Heart right ventricle (tissue), 16 donors: Measurements from ENCODE around the gene ATP6V0D1. TPM values are rescaled to one million over a fixed set of nuclear protein-coding genes. Genes with fewer than 3 reads are reported as not detected.

Experiments
- ATAC-seq, 8 donors: fragments of 200-7000 bp; cut with Tn5 transposase; one replicate each; pipeline ENCODE4 v1.9.1; 2020; ENCODE audit warnings: mild to moderate bottlenecking in 8 of 8, moderate library complexity in 8 of 8, moderate number of reproducible peaks in 1 of 8
- DNase-seq, 2 donors: peaks; one replicate each; pipeline ENCODE4 v3.0.0-alpha.2; 2020
- H3K27ac ChIP-seq, 10 donors: fragments of 200-600 bp; sonication (generic) in 2 of 10; one replicate each; pipeline versions ENCODE4 v1.5.0 to v1.8.0; 2020 to 2022; ENCODE audit warnings: mild to moderate bottlenecking in 3 of 10
- H3K27me3 ChIP-seq, 7 donors: fragments of 200-600 bp; one replicate each; pipeline ENCODE4 v1.8.0; 2021 to 2022; ENCODE audit warnings: mild to moderate bottlenecking in 2 of 7
- H3K36me3 ChIP-seq, 9 donors: fragments of 200-600 bp; sonication (generic) in 1 of 9; one replicate each; pipeline versions ENCODE4 v1.5.0 to v1.8.0; 2020 to 2022; ENCODE audit warnings: mild to moderate bottlenecking in 2 of 9
- H3K4me1 ChIP-seq, 9 donors: fragments of 200-600 bp; sonication (generic) in 1 of 9; one replicate each; pipeline versions ENCODE4 v1.5.0 to v1.8.0; 2020 to 2022; ENCODE audit warnings: mild to moderate bottlenecking in 4 of 9
- H3K4me3 ChIP-seq, 10 donors: fragments of 200-600 bp; sonication (generic) in 2 of 10; one replicate each; pipeline versions ENCODE4 v1.5.0 to v1.8.0; 2020 to 2022; ENCODE audit warnings: mild to moderate bottlenecking in 7 of 10, moderate library complexity in 2 of 10
- H3K9me3 ChIP-seq, 11 donors: fragments of 200-600 bp in 10 of 11; sonication (generic) in 2 of 11; one replicate each; pipeline versions ENCODE4 v1.5.0 to v1.8.0; 2013 to 2022; ENCODE audit warnings: mild to moderate bottlenecking in 2 of 11, control low read depth in 1 of 11, moderate library complexity in 1 of 11
- WGBS, 2 donors: extraction: QIAGEN DNeasy Blood & Tissue Kit; methylation state at CpG; one replicate each; pipeline ENCODE4 v1.1.7; 2013; ENCODE audit warnings: inconsistent platforms in 1 of 2; 5-methylcytosine and 5-hydroxymethylcytosine counted together
- intact Hi-C, 10 donors: fragments of 100-400 bp; cut with DNase I; formaldehyde crosslinking; loops; one replicate each; pipeline versions ENCODE4 v1.11.1 to v1.14.2; 2022
- polyA plus RNA-seq, 2 donors: library from polyadenylated mRNA; stranded (reverse); fragments of 200-250 nt; gene quantifications; one replicate each; pipeline ENCODE4 v1.2.3, GENCODE V29; 2013
- total RNA-seq, 10 donors: library from RNA; stranded (reverse); fragmentation: NEBNext Ultra II Directional in 3 of 10; extraction: Animal tissue kit (Norgen Biotek cat#: 25700) in 3 of 10; gene quantifications; one replicate each; pipeline versions ENCODE4 v1.2.1 to v1.2.4, GENCODE V29; 2021 to 2023
- TF ChIP-seq, protein P1 (sequence below), 9 donors: fragments of 200-600 bp; sonication (generic) in 2 of 9; IDR thresholded peaks; one replicate each; pipeline versions ENCODE4 v1.5.0 to v1.8.0; 2021 to 2022; ENCODE audit warnings: antibody characterized with exemption in 9 of 9, mild to moderate bottlenecking in 5 of 9, moderate library complexity in 1 of 9
- donor health status: Arrhythmogenic right ventricular cardiomyopathy.
- donor health status: ischemic (EF 13 %, LVEDD 7.1; RV severe dilation, severe dysfunction).
- donor health status: healthy with polysubstance abuse.
- donor health status: DM: no; HTN: yes; CAD: no.
- donor health status: DM: no; HTN: no; CAD: no.
- donor health status: ischemic (EF 25% LVEDD 6.9; RV normal size, moderate dysfunction).
- donor health status: ischemic (EF 25% LVEDD 5.7; RV mildly dilated, moderate dysfunction).
- donor health status: healthy.
- donor health status: DM: yes; HTN: yes; CAD: no.
- donor health status: Ischemic cardiomyopathy.
- donor health status: ischemic (EF 35%, LVEDD 5.7; RV mildly dilated, moderate dysfunction).
- donor health status: nonischemic (EF 11% LVEDD 7.7; RV severe dilation, severe dysfunction).
- donor health status: DM: yes; HTN: yes; CAD: no.
- donor health status: PGD.
- donor health status: ischemic (EF 29% LVEDD 5.4; RV normal size, mild dysfunction).
- donor health status: nonischemic (EF 23%, LVEDD 6.1; RV moderate dilation, normal function).

ATP6V0D1 gene
- total and polyA plus RNA-seq, 12 donors, result 12.8 to 84.7 (median 67.5) TPM

DNA sequence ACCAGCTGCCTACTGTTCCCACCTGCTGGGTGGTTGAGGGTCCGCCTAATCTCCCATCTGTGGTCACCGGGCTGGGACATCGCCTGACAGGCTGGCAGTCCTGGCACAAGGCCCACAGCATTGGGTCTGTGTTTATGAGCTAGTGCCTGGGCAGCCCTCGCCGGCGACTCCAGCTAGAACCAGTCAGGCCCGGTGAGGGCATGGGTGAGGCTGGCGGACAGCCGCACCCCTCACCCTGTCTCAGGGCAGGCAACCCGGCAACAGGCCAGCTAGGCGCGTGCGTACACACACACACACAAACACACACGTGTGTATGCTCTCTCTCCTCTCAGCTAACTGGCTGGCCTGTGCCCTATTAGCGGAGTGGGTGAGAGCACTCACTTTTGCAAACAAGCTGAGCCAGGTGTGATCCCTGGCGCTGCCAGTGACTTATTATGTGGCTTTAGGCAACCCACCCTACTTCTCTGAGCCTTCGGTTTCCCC is 39.6 kb downstream of the ATP6V0D1 start:
- ATAC-seq, result peak in 7 of 8 donors; percentile 41 to 78 (median 71)
- Histone ChIP-seq H3K4me3 (peak overlapping the region in 1 of 10 donors; percentile 9), H3K36me3 (peaks cover 0 to 83% (median 13%) of the 10 kb centered on the region in 9 donors), H3K27me3 (no peaks in the 10 kb centered on the region), H3K9me3 (no peaks in the 10 kb centered on the region), H3K27ac (peak overlapping the region in 6 of 10 donors; percentile 7 to 67 (median 53)), H3K4me1 (peaks cover 25 to 60% (median 53%) of the 10 kb centered on the region in 9 donors)
- DNase-seq, result peak; percentile 39 to 63
- TF ChIP-seq, protein P1, sequence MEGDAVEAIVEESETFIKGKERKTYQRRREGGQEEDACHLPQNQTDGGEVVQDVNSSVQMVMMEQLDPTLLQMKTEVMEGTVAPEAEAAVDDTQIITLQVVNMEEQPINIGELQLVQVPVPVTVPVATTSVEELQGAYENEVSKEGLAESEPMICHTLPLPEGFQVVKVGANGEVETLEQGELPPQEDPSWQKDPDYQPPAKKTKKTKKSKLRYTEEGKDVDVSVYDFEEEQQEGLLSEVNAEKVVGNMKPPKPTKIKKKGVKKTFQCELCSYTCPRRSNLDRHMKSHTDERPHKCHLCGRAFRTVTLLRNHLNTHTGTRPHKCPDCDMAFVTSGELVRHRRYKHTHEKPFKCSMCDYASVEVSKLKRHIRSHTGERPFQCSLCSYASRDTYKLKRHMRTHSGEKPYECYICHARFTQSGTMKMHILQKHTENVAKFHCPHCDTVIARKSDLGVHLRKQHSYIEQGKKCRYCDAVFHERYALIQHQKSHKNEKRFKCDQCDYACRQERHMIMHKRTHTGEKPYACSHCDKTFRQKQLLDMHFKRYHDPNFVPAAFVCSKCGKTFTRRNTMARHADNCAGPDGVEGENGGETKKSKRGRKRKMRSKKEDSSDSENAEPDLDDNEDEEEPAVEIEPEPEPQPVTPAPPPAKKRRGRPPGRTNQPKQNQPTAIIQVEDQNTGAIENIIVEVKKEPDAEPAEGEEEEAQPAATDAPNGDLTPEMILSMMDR (IDR thresholded peaks at IDR 0.05), result no peak
- 56 to 69% methylated on average over 17 of the region's 17 CpGs for WGBS, 2 donors
- intact Hi-C loops, result no loop called here

DNA sequence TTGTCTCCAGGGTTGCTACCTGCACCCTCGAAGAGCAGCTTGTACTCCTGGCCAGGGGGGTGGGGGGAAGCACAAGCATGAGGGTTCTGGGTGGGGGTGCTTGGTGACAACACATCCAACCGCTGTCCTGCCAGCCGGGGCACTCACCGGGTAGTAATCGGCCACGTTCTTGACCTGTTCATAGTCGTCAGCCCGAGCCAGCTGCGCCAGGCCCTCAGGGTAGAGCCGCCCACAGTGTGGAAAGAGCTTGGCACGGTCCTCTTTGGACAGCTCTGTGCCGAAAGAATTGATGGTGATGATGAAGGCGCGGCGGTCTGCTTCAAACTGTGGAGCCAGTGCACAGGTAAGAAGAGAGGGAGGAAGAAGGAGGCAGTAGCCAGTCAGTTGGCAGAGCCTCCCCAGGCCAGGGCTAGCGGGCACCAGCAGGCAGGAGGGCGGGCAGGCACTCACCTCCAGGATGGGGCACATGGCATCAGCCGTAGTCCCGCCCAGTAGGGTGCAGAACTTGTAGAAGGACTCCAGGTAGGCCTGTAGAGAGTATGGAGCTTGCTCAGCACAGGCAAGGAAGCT is 42.0 kb downstream of the ATP6V0D1 start:
- Histone ChIP-seq H3K27me3 (no peaks in the 10 kb centered on the region), H3K27ac (no peak overlapping the region), H3K4me1 (peaks cover 15 to 36% (median 29%) of the 10 kb centered on the region in 9 donors), H3K4me3 (no peak overlapping the region), H3K36me3 (peaks cover 0 to 71% (median 13%) of the 10 kb centered on the region in 9 donors), H3K9me3 (no peaks in the 10 kb centered on the region)
- intact Hi-C loops, result no loop called here
- 94 to 96% methylated on average over 19 of the region's 19 CpGs for WGBS, 2 donors
- ATAC-seq (no peak), DNase-seq (no peak)
- TF ChIP-seq, protein P1 (IDR thresholded peaks at IDR 0.05), result no peak

DNA sequence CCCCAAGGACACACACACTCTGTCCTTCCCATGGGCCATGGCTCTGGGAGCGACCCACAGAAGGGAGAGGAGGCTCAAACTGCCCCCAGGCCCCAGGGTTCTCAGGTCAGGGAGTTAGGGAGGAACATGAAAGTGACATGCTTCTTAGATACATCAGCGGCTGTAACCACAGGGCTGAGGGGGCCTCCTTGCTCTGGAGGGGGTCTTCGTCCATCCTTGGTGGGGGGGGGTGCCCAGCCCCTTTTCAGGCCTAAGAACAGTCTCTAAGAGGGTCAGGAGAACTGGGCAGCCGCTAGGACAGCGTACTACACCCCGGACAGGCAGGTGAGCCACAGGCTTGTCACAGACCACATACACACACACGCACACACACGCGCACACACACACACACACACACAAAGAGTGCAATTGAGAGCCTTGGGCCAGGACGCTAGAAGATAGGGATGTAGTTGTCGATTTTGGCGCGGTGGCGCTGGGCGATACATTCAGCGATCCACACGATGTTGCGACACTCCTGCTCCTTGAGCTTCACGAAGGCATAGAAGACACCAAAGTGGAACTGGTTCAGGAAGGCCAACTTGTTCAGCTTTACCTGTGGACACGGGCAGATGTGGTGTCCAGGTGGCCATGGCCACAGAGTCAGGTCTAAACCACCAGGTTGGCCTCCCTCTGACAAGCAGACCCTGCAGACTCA is 42.7 kb downstream of the ATP6V0D1 start:
- intact Hi-C loops, result no loop called here
- TF ChIP-seq, protein P1 (IDR thresholded peaks at IDR 0.05), result no peak
- H3K4me1 ChIP-seq, result peaks cover 15 to 30% (median 23%) of the 10 kb centered on the region in 9 donors
- no peak for ATAC-seq
- no peak for DNase-seq
- H3K27ac ChIP-seq, result no peak overlapping the region
- H3K4me3 ChIP-seq, result no peak overlapping the region
- peaks cover 0 to 67% (median 13%) of the 10 kb centered on the region in 9 donors for H3K36me3 ChIP-seq
- H3K27me3 ChIP-seq, result peaks cover 0 to 2% (median 0%) of the 10 kb centered on the region in 7 donors
- H3K9me3 ChIP-seq, result no peaks in the 10 kb centered on the region
- whole genome bisulfite sequencing, 2 donors, result 95% methylated on average over 20 of the region's 20 CpGs

DNA sequence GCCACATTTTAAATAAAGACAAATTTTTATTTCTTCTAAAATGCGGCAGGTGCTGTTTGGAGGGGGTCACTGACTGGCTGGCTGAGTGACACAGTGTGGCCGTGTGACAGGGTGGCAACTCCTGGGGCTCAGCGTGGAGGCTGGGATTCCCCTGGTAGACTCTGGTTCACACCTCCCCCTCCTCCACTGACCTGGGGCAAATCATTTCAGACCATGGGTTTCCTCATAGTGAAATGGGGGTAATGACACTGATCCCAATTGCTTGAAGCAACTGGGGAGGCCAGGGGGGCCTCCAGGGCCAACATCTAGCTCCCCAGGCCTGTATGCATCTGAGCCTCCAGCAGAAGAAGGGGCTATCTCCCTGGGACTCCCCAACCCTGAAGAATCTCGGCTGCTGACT is 43.4 kb downstream of the ATP6V0D1 start:
- intact Hi-C loops, result no loop called here
- H3K27ac ChIP-seq, result no peak overlapping the region
- H3K4me1 ChIP-seq, result peaks cover 8 to 24% (median 17%) of the 10 kb centered on the region in 9 donors
- ATAC-seq (no peak), DNase-seq (no peak)
- peaks cover 0 to 60% (median 12%) of the 10 kb centered on the region in 9 donors for H3K36me3 ChIP-seq
- TF ChIP-seq, protein P1 (IDR thresholded peaks at IDR 0.05), result no peak
- WGBS, 2 donors, result 85 to 93% methylated on average over 4 of the region's 4 CpGs
- peaks cover 0 to 8% (median 0%) of the 10 kb centered on the region in 7 donors for H3K27me3 ChIP-seq
- H3K9me3 ChIP-seq, result no peaks in the 10 kb centered on the region
- no peak overlapping the region for H3K4me3 ChIP-seq
